Hepatocyte (in vitro differentiated cells): ENCODE measurements around the gene LRRK1. TPM values are rescaled to one million over a fixed set of nuclear protein-coding genes. Genes with fewer than 3 reads are reported as not detected.

ENCODE experiments used
- DNase-seq: peaks from one replicate; pipeline ENCODE4 v3.0.0-alpha.2; 2016; ENCODE audit warnings: low spot score
- H2AFZ ChIP-seq: fragments of 200-600 bp; sonication (generic); 2 replicates; pipeline ENCODE4 v1.6.0; 2016; ENCODE audit warnings: antibody characterized with exemption, mild to moderate bottlenecking
- H3K27ac ChIP-seq: fragments of 200-600 bp; sonication (generic); 2 replicates; pipeline ENCODE4 v1.5.1; 2016; ENCODE audit warnings: mild to moderate bottlenecking
- H3K27me3 ChIP-seq: fragments of 200-600 bp; sonication (generic); 2 replicates; pipeline ENCODE4 v1.6.1; 2016
- H3K36me3 ChIP-seq: fragments of 200-600 bp; sonication (generic); replicated peaks from 2 replicates; pipeline ENCODE4 v1.5.1; 2016; ENCODE audit warnings: low read depth; ENCODE audit not compliant: insufficient read depth
- H3K4me1 ChIP-seq: fragments of 200-600 bp; sonication (generic); 2 replicates; pipeline ENCODE4 v1.5.1; 2016; ENCODE audit warnings: mild to moderate bottlenecking, moderate library complexity; ENCODE audit not compliant: insufficient read depth
- H3K4me2 ChIP-seq: fragments of 200-600 bp; sonication (generic); 2 replicates; pipeline ENCODE4 v1.6.0; 2016
- H3K4me3 ChIP-seq: fragments of 200-600 bp; sonication (generic); 2 replicates; pipeline ENCODE4 v1.5.1; 2016; ENCODE audit warnings: mild to moderate bottlenecking
- H3K79me2 ChIP-seq: fragments of 200-600 bp; sonication (generic); 2 replicates; pipeline ENCODE4 v1.6.0; 2017; ENCODE audit warnings: mild to moderate bottlenecking
- H3K9me2 ChIP-seq: fragments of 200-600 bp; sonication (generic); replicated peaks from 2 replicates; pipeline ENCODE4 v1.6.0; 2017; ENCODE audit warnings: mild to moderate bottlenecking; ENCODE audit not compliant: insufficient read depth
- H3K9me3 ChIP-seq: fragments of 200-600 bp; sonication (generic); 2 replicates; pipeline ENCODE4 v1.5.1; 2016; ENCODE audit warnings: low read depth, mild to moderate bottlenecking
- H4K20me1 ChIP-seq: fragments of 200-600 bp; sonication (generic); 2 replicates; pipeline ENCODE4 v1.6.0; 2016; ENCODE audit warnings: mild to moderate bottlenecking; ENCODE audit not compliant: insufficient read depth, poor library complexity, severe bottlenecking
- EZH2 ChIP-seq: fragments of 200-600 bp; sonication (generic); IDR thresholded peaks from 2 replicates; pipeline ENCODE4 v1.6.1; 2016; ENCODE audit warnings: antibody characterized with exemption, mild to moderate bottlenecking, borderline replicate concordance
- EZH2phosphoT487 ChIP-seq: fragments of 200-600 bp; sonication (generic); IDR thresholded peaks from one replicate; pipeline ENCODE4 v1.6.1; 2018; ENCODE audit warnings: antibody characterized with exemption, mild to moderate bottlenecking, low read depth, moderate library complexity; ENCODE audit not compliant: unreplicated experiment, severe bottlenecking
- WGBS: methylation state at CpG from one replicate; pipeline ENCODE4 v1.1.6; 2016; ENCODE audit warnings: low lambda C conversion rate; ENCODE audit errors: missing lambda C conversion rate; 5-methylcytosine and 5-hydroxymethylcytosine counted together
- polyA plus RNA-seq: library from polyadenylated mRNA; unstranded; fragments of >200 nt; fragmentation: Nextera tagmentation; extraction: Ambion mirVana; gene quantifications from 2 replicates; pipeline ENCODE4 v1.2.1, GENCODE V29; 2016
- total RNA-seq: library from RNA; depleted of rRNA; stranded (reverse); fragments of >200 nt; gene quantifications from 2 replicates; pipeline ENCODE4 v1.2.3, GENCODE V29; 2014
- TF ChIP-seq, protein P1 (sequence below): fragments of 200-600 bp; sonication (generic); IDR thresholded peaks from 2 replicates; pipeline ENCODE4 v1.5.1; 2016; ENCODE audit warnings: antibody characterized with exemption, mild to moderate bottlenecking; ENCODE audit not compliant: poor library complexity

LRRK1 gene
- total and polyA plus RNA-seq, 2 experiments from 2014 or later, result 2.1 TPM

- no peaks in the 10 kb centered on the region for H3K4me1 ChIP-seq
- H2AFZ ChIP-seq, result no peak overlapping the region
- no peak for DNase-seq
- no peaks in the 10 kb centered on the region for H3K36me3 ChIP-seq
- H3K79me2 ChIP-seq, result no peaks in the 10 kb centered on the region
- TF ChIP-seq EZH2 (no peak), EZH2phosphoT487 (no peak)
- TF ChIP-seq, protein P1, sequence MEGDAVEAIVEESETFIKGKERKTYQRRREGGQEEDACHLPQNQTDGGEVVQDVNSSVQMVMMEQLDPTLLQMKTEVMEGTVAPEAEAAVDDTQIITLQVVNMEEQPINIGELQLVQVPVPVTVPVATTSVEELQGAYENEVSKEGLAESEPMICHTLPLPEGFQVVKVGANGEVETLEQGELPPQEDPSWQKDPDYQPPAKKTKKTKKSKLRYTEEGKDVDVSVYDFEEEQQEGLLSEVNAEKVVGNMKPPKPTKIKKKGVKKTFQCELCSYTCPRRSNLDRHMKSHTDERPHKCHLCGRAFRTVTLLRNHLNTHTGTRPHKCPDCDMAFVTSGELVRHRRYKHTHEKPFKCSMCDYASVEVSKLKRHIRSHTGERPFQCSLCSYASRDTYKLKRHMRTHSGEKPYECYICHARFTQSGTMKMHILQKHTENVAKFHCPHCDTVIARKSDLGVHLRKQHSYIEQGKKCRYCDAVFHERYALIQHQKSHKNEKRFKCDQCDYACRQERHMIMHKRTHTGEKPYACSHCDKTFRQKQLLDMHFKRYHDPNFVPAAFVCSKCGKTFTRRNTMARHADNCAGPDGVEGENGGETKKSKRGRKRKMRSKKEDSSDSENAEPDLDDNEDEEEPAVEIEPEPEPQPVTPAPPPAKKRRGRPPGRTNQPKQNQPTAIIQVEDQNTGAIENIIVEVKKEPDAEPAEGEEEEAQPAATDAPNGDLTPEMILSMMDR, result no peak
- H3K4me2 ChIP-seq, result no peak overlapping the region
- no peak overlapping the region for H3K4me3 ChIP-seq
- no peaks in the 10 kb centered on the region for H3K27me3 ChIP-seq
- no peak overlapping the region for H3K27ac ChIP-seq
- WGBS, result 75% methylated on average over 21 of the region's 21 CpGs
- H4K20me1 ChIP-seq, result no peaks in the 10 kb centered on the region
- H3K9me2 ChIP-seq, result no peaks in the 10 kb centered on the region
- no peaks in the 10 kb centered on the region for H3K9me3 ChIP-seq
These were observed 94.9 kb downstream of the LRRK1 start for GRCh38 chr15:101013769-101014675.

- Histone ChIP-seq H3K9me3 (no peaks in the 10 kb centered on the region), H2AFZ (no peak overlapping the region), H3K9me2 (no peaks in the 10 kb centered on the region), H3K79me2 (no peaks in the 10 kb centered on the region), H3K4me3 (no peak overlapping the region), H3K36me3 (no peaks in the 10 kb centered on the region), H3K4me2 (no peak overlapping the region), H4K20me1 (no peaks in the 10 kb centered on the region), H3K27ac (no peak overlapping the region), H3K27me3 (no peaks in the 10 kb centered on the region), H3K4me1 (no peaks in the 10 kb centered on the region)
- WGBS, result 54% methylated on average over 27 of the region's 27 CpGs
- peak; percentile 83 for DNase-seq
- TF ChIP-seq EZH2phosphoT487 (no peak), EZH2 (no peak)
- TF ChIP-seq, protein P1, result peak; percentile 94
These were observed 96.0 kb downstream of the LRRK1 start for GRCh38 chr15:101014921-101015841.

DNA sequence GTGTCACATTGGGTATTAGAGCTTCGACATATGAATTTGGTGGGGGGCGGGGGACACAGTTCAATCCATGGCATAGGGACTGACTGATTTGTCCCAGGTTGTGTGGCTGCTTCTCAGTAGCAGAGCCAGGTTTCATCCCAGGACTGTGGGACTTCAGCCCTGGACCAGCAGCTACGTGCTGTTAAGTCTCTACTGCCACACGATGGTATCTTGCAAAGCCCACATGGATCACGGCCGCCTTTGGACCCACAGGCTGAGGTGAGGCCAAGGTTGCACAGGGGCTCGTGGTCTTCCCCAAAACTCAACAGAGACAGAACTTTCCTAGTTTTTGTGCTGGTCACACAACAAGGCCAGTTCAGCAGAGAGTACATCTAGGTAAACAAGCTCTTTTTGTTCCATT, 97.4 kb downstream of the LRRK1 start:
- no peak overlapping the region for H3K4me2 ChIP-seq
- no peaks in the 10 kb centered on the region for H3K79me2 ChIP-seq
- TF ChIP-seq EZH2, result no peak
- TF ChIP-seq, protein P1, result no peak
- TF ChIP-seq EZH2phosphoT487, result no peak
- 90% methylated on average over 7 of the region's 7 CpGs for WGBS
- H3K9me2 ChIP-seq, result no peaks in the 10 kb centered on the region
- H3K36me3 ChIP-seq, result no peaks in the 10 kb centered on the region
- no peak overlapping the region for H2AFZ ChIP-seq
- DNase-seq, result no peak
- no peaks in the 10 kb centered on the region for H3K27me3 ChIP-seq
- no peak overlapping the region for H3K27ac ChIP-seq
- no peaks in the 10 kb centered on the region for H3K9me3 ChIP-seq
- no peak overlapping the region for H3K4me3 ChIP-seq
- H3K4me1 ChIP-seq, result no peaks in the 10 kb centered on the region
- no peaks in the 10 kb centered on the region for H4K20me1 ChIP-seq
